Endothelial cell of umbilical vein (primary cell): ENCODE data around the gene DOCK1. TPM values are rescaled to one million over a fixed set of nuclear protein-coding genes. Genes with fewer than 3 reads are reported as not detected.

ENCODE experiments used
- BruUV-seq: library from RNA; stranded (reverse); fragments of 400-500 nt; replicated peaks from 2 replicates; lab custom pipeline; 2021; lab: Mats Ljungman, UMichigan
- CTCF ChIA-PET: fragments of 300-600, 350-600 bp; sonication (Branson Sonifier 250); formaldehyde crosslinking; loops from one replicate; lab custom pipeline; 2021; ENCODE audit warnings: antibody characterized with exemption, inconsistent platforms; lab: Charles Lee
- POLR2A ChIA-PET: fragments of 300-600, 350-600 bp; sonication (Branson Sonifier 250); formaldehyde crosslinking; loops from one replicate; lab custom pipeline; 2021; ENCODE audit warnings: antibody characterized with exemption, inconsistent platforms; lab: Charles Lee
- DNase-seq: peaks from one replicate; pipeline ENCODE4 v3.0.0-alpha.2; 2011; ENCODE audit warnings: low read depth, low spot score
- FAIRE-seq: peaks from 2 replicates; lab custom pipeline; 2011; peaks lifted over from hg19 to GRCh38; lab: Jason Lieb, UNC
- H2AFZ ChIP-seq: 2 replicates; pipeline ENCODE4 v1.6.0; 2012; ENCODE audit warnings: low read depth, low read length, control low read depth, inconsistent platforms
- H3K27ac ChIP-seq: 2 replicates; pipeline ENCODE4 v1.5.1; 2011; ENCODE audit warnings: low read depth, mild to moderate bottlenecking, control low read depth, low read length, moderate library complexity; ENCODE audit not compliant: insufficient read depth
- H3K27me3 ChIP-seq, 2 experiments: 2 replicates each; pipeline versions ENCODE4 v1.6.0 to v1.6.1; 2011; ENCODE audit warnings: low read length in 2 of 2, mixed read lengths in 1 of 2; ENCODE audit not compliant: control insufficient read depth in 2 of 2, insufficient read depth in 2 of 2
- H3K36me3 ChIP-seq, 2 experiments: 2 replicates in 1 of 2; 3 replicates in 1 of 2; pipeline ENCODE4 v1.5.1; 2011; ENCODE audit warnings: low read length in 2 of 2, mild to moderate bottlenecking in 1 of 2, moderate library complexity in 1 of 2; ENCODE audit not compliant: control insufficient read depth in 2 of 2, insufficient read depth in 2 of 2; ENCODE audit errors: extremely low read depth in 1 of 2
- H3K4me1 ChIP-seq: 3 replicates; pipeline ENCODE4 v1.5.1; 2011; ENCODE audit warnings: mild to moderate bottlenecking, low read length; ENCODE audit not compliant: control insufficient read depth, insufficient read depth; ENCODE audit errors: extremely low read depth
- H3K4me2 ChIP-seq: 2 replicates; pipeline ENCODE4 v1.6.1; 2011; ENCODE audit warnings: low read length, control low read depth, mixed read lengths; ENCODE audit not compliant: insufficient read depth
- H3K4me3 ChIP-seq, 3 experiments: fragments of 200-600 bp in 1 of 3; sonication (generic), shearing (Covaris generic) in 1 of 3; replicated peaks in 1 of 3; 2 replicates each; pipeline ENCODE4 v1.5.1; 2011 to 2016; ENCODE audit warnings: control low read depth in 3 of 3, low read length in 3 of 3, mild to moderate bottlenecking in 2 of 3, inconsistent platforms in 1 of 3, low read depth in 1 of 3, moderate library complexity in 1 of 3; ENCODE audit not compliant: insufficient read depth in 1 of 3
- H3K79me2 ChIP-seq: 2 replicates; pipeline ENCODE4 v1.6.0; 2012; ENCODE audit warnings: low read length, inconsistent platforms; ENCODE audit not compliant: control insufficient read depth, insufficient read depth
- H3K9ac ChIP-seq: replicated peaks from 2 replicates; pipeline ENCODE3; 2011; ENCODE audit warnings: low read length, control low read depth; ENCODE audit not compliant: insufficient read depth; ENCODE audit errors: extremely low read depth
- H3K9me1 ChIP-seq: replicated peaks from 3 replicates; pipeline ENCODE4 v1.6.0; 2011; ENCODE audit warnings: mild to moderate bottlenecking, low read length; ENCODE audit not compliant: control insufficient read depth, insufficient read depth; ENCODE audit errors: extremely low read depth
- H3K9me3 ChIP-seq: replicated peaks from 2 replicates; pipeline ENCODE4 v1.5.1; 2012; ENCODE audit warnings: low read length, inconsistent platforms; ENCODE audit not compliant: control insufficient read depth, insufficient read depth
- H4K20me1 ChIP-seq: replicated peaks from 2 replicates; pipeline ENCODE3; 2011; ENCODE audit warnings: mild to moderate bottlenecking, low read length; ENCODE audit not compliant: control insufficient read depth, insufficient read depth; ENCODE audit errors: extremely low read depth
- CTCF ChIP-seq, 2 donors: IDR thresholded peaks; 1 replicate in 1 of 2; 2 replicates in 1 of 2; pipeline ENCODE4 v1.5.1; 2011; ENCODE audit warnings: low read length in 2 of 2, mild to moderate bottlenecking in 2 of 2, moderate library complexity in 2 of 2, control low read depth in 1 of 2, inconsistent platforms in 1 of 2, low read depth in 1 of 2; ENCODE audit not compliant: insufficient read depth in 1 of 2; ENCODE audit errors: extremely low read depth in 1 of 2
- EZH2 ChIP-seq: IDR thresholded peaks from 2 replicates; pipeline ENCODE4 v1.6.1; 2012; ENCODE audit warnings: borderline replicate concordance, low read depth, mild to moderate bottlenecking, moderate library complexity, low read length, inconsistent platforms; ENCODE audit not compliant: severe bottlenecking
- FOS ChIP-seq: IDR thresholded peaks from 2 replicates; pipeline ENCODE4 v1.6.1; 2011; ENCODE audit warnings: mild to moderate bottlenecking, low read length, moderate library complexity, borderline replicate concordance; ENCODE audit not compliant: insufficient read depth
- GATA2 ChIP-seq: IDR thresholded peaks from 2 replicates; pipeline ENCODE4 v1.7.0; 2011; ENCODE audit warnings: low read depth, mild to moderate bottlenecking, moderate library complexity, mixed read lengths, low read length; ENCODE audit not compliant: insufficient read length, insufficient read depth
- JUN ChIP-seq: IDR thresholded peaks from 2 replicates; pipeline ENCODE4 v1.6.1; 2011; ENCODE audit warnings: borderline replicate concordance, low read depth; ENCODE audit not compliant: insufficient read length, insufficient read depth
- MYC ChIP-seq: IDR thresholded peaks from one replicate; pipeline ENCODE4 v1.6.1; 2011; ENCODE audit warnings: mild to moderate bottlenecking, low read depth, low read length
- POLR2A ChIP-seq: IDR thresholded peaks from 2 replicates; pipeline ENCODE4 v1.6.1; 2012; ENCODE audit warnings: low read depth, mild to moderate bottlenecking, control low read depth, low read length
- POLR2AphosphoS5 ChIP-seq: IDR thresholded peaks from 2 replicates; pipeline ENCODE4 v1.6.1; 2012; ENCODE audit warnings: low read depth, mild to moderate bottlenecking, control low read depth, low read length, moderate library complexity; ENCODE audit not compliant: insufficient read depth
- dilution Hi-C: fragments of 300-500 bp; cut with MboI; formaldehyde crosslinking; loops from one replicate; pipeline ENCODE4 v1.15.0; 2019; ENCODE audit warnings: low sequenced_read_pairs; ENCODE audit not compliant: extremely low pct_ligation_motif_present
- intact Hi-C: fragments of 100-400 bp; cut with micrococcal nuclease; formaldehyde crosslinking; loops from one replicate; pipeline ENCODE4 v1.10.0; 2022
- polyA plus RNA-seq, 4 experiments: library from polyadenylated mRNA; depleted of rRNA in 3 of 4; stranded (reverse) in 3 of 4; unstranded in 1 of 4; fragments of >200 nt; gene quantifications; 2 replicates each; pipeline versions ENCODE4 v1.2.1 to v1.2.3, GENCODE V29; 2011 to 2012; ENCODE audit warnings: missing spikeins in 1 of 4
- total RNA-seq: library from RNA; stranded (reverse); gene quantifications from 2 replicates; pipeline ENCODE4 v1.2.3, GENCODE V29; 2021
- TF ChIP-seq, protein P1 (sequence below): IDR thresholded peaks from 2 replicates; pipeline ENCODE4 v1.6.1; 2011; ENCODE audit not compliant: insufficient read depth, insufficient read length

DOCK1 gene
- total and polyA plus RNA-seq, 2 donors (not counting 3 experiments of a cell fraction or from before 2014, with no cell fraction given): 22.5 to 83.1 TPM

DNA sequence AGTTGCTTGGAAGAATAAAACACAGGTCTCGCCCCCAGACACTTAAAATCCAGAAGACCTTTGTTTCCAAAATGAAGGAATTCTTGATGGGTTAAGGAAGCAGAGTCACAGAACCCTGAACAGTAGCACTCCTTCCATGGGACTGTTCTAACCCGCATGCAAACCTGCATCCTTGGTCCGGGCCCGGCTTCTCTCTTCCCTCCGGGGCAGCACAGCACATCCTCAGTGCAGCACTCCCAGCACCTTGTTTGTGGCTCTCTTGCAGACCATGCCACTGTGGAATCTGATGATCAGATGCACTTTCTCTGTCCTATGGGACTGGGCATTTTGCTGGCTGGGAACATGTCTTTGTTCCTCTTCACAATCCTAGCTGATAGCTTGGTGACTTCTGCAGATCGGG is 257.6 kb downstream of the DOCK1 start:
- Histone ChIP-seq H3K27ac (no peak overlapping the region), H3K4me2 (no peak overlapping the region), H3K36me3 (peaks cover 0 to 2% of the 10 kb centered on the region in 2 experiments), H3K79me2 (no peaks in the 10 kb centered on the region), H3K27me3 (no peaks in the 10 kb centered on the region), H2AFZ (no peak overlapping the region), H3K9ac (no peak overlapping the region), H3K4me3 (no peak overlapping the region), H4K20me1 (peaks cover 5% of the 10 kb centered on the region), H3K9me1 (no peaks in the 10 kb centered on the region), H3K9me3 (no peaks in the 10 kb centered on the region), H3K4me1 (no peaks in the 10 kb centered on the region)
- POLR2A ChIA-PET: no interaction called here
- no peak for FAIRE-seq
- dilution Hi-C loops: no loop called here
- CTCF ChIA-PET: no interaction called here
- TF ChIP-seq POLR2AphosphoS5: no peak
- no peak for TF ChIP-seq FOS
- no peak for TF ChIP-seq GATA2
- no peak for TF ChIP-seq EZH2
- TF ChIP-seq, protein P1, sequence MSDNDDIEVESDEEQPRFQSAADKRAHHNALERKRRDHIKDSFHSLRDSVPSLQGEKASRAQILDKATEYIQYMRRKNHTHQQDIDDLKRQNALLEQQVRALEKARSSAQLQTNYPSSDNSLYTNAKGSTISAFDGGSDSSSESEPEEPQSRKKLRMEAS: no peak
- TF ChIP-seq JUN: no peak
- no peak for TF ChIP-seq POLR2A
- no peak for TF ChIP-seq CTCF (IDR thresholded peaks at IDR 0.05; ENCODE audit: extremely low read depth in 1 of 2, insufficient read depth in 1 of 2, low read depth in 1 of 2, low read length in 2 of 2)
- no peak for TF ChIP-seq MYC
- DNase-seq: no peak
- intact Hi-C loops: no loop called here
- no TSS peak for BruUV-seq
